ENCODE measurements around the gene ZDHHC4. TPM values are rescaled to one million over a fixed set of nuclear protein-coding genes. Genes with fewer than 3 reads are reported as not detected.

Gene ZDHHC4
- total and polyA plus RNA-seq, 2 experiments from 2014 or later = 55.4 to 72.6 TPM

GRCh38 chr7:6608081-6608480, 30.8 kb downstream of the ZDHHC4 start:
- Histone ChIP-seq H3K9ac (no peak overlapping the region), H3K27ac (no peak overlapping the region), H3K4me3 (no peak overlapping the region), H3K9me3 (ENCODE audit: low read depth) (no peaks in the 10 kb centered on the region), H3K27me3 (replicated peaks; ENCODE audit: insufficient read depth) (no peaks in the 10 kb centered on the region), H2AFZ (no peak overlapping the region), H3K4me1 (ENCODE audit: insufficient read depth) (no peaks in the 10 kb centered on the region), H3K4me2 (ENCODE audit: unreplicated experiment) (no peak overlapping the region), H3F3A (ENCODE audit: insufficient read depth) (no peaks in the 10 kb centered on the region), H3K79me2 (ENCODE audit: insufficient read depth) (no peaks in the 10 kb centered on the region), H3K9me2 (ENCODE audit: insufficient read depth) (no peaks in the 10 kb centered on the region), H4K20me1 (ENCODE audit: insufficient read depth) (no peaks in the 10 kb centered on the region), H3K36me3 (ENCODE audit: low read depth) (no peaks in the 10 kb centered on the region)
- no peak for TF ChIP-seq EZH2phosphoT487 (IDR thresholded peaks at IDR 0.05; ENCODE audit: insufficient read depth, low read depth)
- no peak for TF ChIP-seq EZH2 (IDR thresholded peaks at IDR 0.05; ENCODE audit: insufficient read depth, poor library complexity, severe bottlenecking)
- in situ Hi-C loops (cut with MboI) = no loop called here
- 92 to 93% methylated on average over 21 to 27 of the region's 27 CpGs for WGBS, 2 experiments (ENCODE audit: low coverage in 1 of 2, low lambda C conversion rate in 2 of 2, missing lambda C conversion rate in 2 of 2)
- DNase-seq = no peak

GRCh38 chr7:6608794-6609193, 31.5 kb downstream of the ZDHHC4 start:
- no peaks in the 10 kb centered on the region for H4K20me1 ChIP-seq (ENCODE audit: insufficient read depth)
- 93 to 97% methylated on average over 12 of the region's 12 CpGs for WGBS, 2 experiments (ENCODE audit: low coverage in 1 of 2, low lambda C conversion rate in 2 of 2, missing lambda C conversion rate in 2 of 2)
- H3K9ac ChIP-seq = no peak overlapping the region
- no peaks in the 10 kb centered on the region for H3K9me2 ChIP-seq (ENCODE audit: insufficient read depth)
- DNase-seq = no peak
- H3K4me1 ChIP-seq (ENCODE audit: insufficient read depth) = no peaks in the 10 kb centered on the region
- TF ChIP-seq EZH2phosphoT487 (IDR thresholded peaks at IDR 0.05; ENCODE audit: insufficient read depth, low read depth) (no peak), EZH2 (IDR thresholded peaks at IDR 0.05; ENCODE audit: insufficient read depth, poor library complexity, severe bottlenecking) (no peak)
- in situ Hi-C loops (cut with MboI) = no loop called here
- no peak overlapping the region for H3K27ac ChIP-seq
- no peaks in the 10 kb centered on the region for H3K79me2 ChIP-seq (ENCODE audit: insufficient read depth)
- H3K27me3 ChIP-seq (replicated peaks; ENCODE audit: insufficient read depth) = peaks cover 5% of the 10 kb centered on the region; the same call in 1 of the 2 replicates
- H2AFZ ChIP-seq = no peak overlapping the region
- no peak overlapping the region for H3K4me3 ChIP-seq
- H3K36me3 ChIP-seq (ENCODE audit: low read depth) = no peaks in the 10 kb centered on the region
- H3K9me3 ChIP-seq (ENCODE audit: low read depth) = no peaks in the 10 kb centered on the region
- H3F3A ChIP-seq (ENCODE audit: insufficient read depth) = no peaks in the 10 kb centered on the region
- no peak overlapping the region for H3K4me2 ChIP-seq (ENCODE audit: unreplicated experiment)

- 53 to 72% methylated on average over 5 to 7 of the region's 7 CpGs for WGBS, 2 experiments (ENCODE audit: low coverage in 1 of 2, low lambda C conversion rate in 2 of 2, missing lambda C conversion rate in 2 of 2)
- Histone ChIP-seq H3K4me3 (no peak overlapping the region), H4K20me1 (ENCODE audit: insufficient read depth) (no peaks in the 10 kb centered on the region), H2AFZ (no peak overlapping the region), H3K27ac (no peak overlapping the region), H3K27me3 (replicated peaks; ENCODE audit: insufficient read depth) (peaks cover 35% of the 10 kb centered on the region), H3F3A (ENCODE audit: insufficient read depth) (no peaks in the 10 kb centered on the region), H3K4me1 (ENCODE audit: insufficient read depth) (no peaks in the 10 kb centered on the region), H3K4me2 (ENCODE audit: unreplicated experiment) (no peak overlapping the region), H3K9ac (no peak overlapping the region), H3K9me2 (ENCODE audit: insufficient read depth) (no peaks in the 10 kb centered on the region), H3K9me3 (ENCODE audit: low read depth) (no peaks in the 10 kb centered on the region), H3K36me3 (ENCODE audit: low read depth) (no peaks in the 10 kb centered on the region), H3K79me2 (ENCODE audit: insufficient read depth) (no peaks in the 10 kb centered on the region)
- TF ChIP-seq EZH2 (IDR thresholded peaks at IDR 0.05; ENCODE audit: insufficient read depth, poor library complexity, severe bottlenecking) (no peak), EZH2phosphoT487 (IDR thresholded peaks at IDR 0.05; ENCODE audit: insufficient read depth, low read depth) (no peak)
- in situ Hi-C loops (cut with MboI) = no loop called here
- DNase-seq = no peak
Observed at GRCh38 chr7:6612819-6613218, 35.6 kb downstream of the ZDHHC4 start.

GRCh38 chr7:6613706-6614105, 36.5 kb downstream of the ZDHHC4 start:
- no peak overlapping the region for H3K4me2 ChIP-seq (ENCODE audit: unreplicated experiment)
- no peaks in the 10 kb centered on the region for H3K9me2 ChIP-seq (ENCODE audit: insufficient read depth)
- WGBS, 2 experiments (ENCODE audit: low coverage in 1 of 2, low lambda C conversion rate in 2 of 2, missing lambda C conversion rate in 2 of 2) = 52 to 71% methylated on average over 2 of the region's 2 CpGs
- no peaks in the 10 kb centered on the region for H3K79me2 ChIP-seq (ENCODE audit: insufficient read depth)
- no peak for TF ChIP-seq EZH2 (IDR thresholded peaks at IDR 0.05; ENCODE audit: insufficient read depth, poor library complexity, severe bottlenecking)
- TF ChIP-seq EZH2phosphoT487 (IDR thresholded peaks at IDR 0.05; ENCODE audit: insufficient read depth, low read depth) = no peak
- in situ Hi-C loops (cut with MboI) = no loop called here
- no peak for DNase-seq
- H3K36me3 ChIP-seq (ENCODE audit: low read depth) = no peaks in the 10 kb centered on the region
- no peaks in the 10 kb centered on the region for H3F3A ChIP-seq (ENCODE audit: insufficient read depth)
- no peak overlapping the region for H3K9ac ChIP-seq
- no peaks in the 10 kb centered on the region for H4K20me1 ChIP-seq (ENCODE audit: insufficient read depth)
- no peak overlapping the region for H3K4me3 ChIP-seq
- H3K27ac ChIP-seq = no peak overlapping the region
- no peaks in the 10 kb centered on the region for H3K4me1 ChIP-seq (ENCODE audit: insufficient read depth)
- H3K27me3 ChIP-seq (replicated peaks; ENCODE audit: insufficient read depth) = peaks cover 35% of the 10 kb centered on the region
- no peak overlapping the region for H2AFZ ChIP-seq
- H3K9me3 ChIP-seq (ENCODE audit: low read depth) = no peaks in the 10 kb centered on the region

Measured in GM23248 (cell line).